Measurements from ENCODE around the gene CEP95. TPM values are rescaled to one million over a fixed set of nuclear protein-coding genes. Genes with fewer than 3 reads are reported as not detected.

The CEP95 gene
- polyA plus RNA-seq, 1 donor from 2014 or later, result 220 TPM

DNA sequence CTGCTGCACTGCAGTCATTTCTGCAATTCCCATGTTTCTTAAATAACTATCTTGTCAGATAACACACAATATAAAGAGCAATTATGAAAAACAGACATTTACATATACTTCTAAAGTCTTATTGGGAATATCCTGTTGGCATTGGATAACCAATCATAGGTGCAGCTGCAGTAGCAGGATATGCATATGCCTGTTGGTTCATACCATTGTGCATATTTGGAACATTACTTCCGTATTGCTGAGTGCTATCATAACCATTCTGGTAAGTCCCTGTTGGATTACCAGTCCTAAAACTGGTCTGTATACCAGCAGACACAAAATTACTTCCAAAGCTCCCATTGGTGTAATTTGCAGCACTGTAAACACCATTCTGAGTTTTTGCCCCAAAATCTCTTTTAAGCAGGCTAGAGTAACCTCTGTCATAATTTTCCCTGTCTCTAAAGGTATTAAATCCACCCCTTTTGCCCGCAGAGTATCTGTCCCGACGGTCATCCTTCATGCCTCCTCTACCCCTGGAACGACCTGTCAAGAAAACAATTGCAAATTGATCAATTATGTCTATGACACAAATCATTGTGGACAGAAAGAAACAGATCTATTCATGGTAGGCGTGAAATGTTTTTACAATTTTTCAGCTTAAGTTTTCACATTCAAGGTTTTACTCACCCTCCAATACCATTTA, 6.8 kb upstream of the CEP95 start:
- Histone ChIP-seq H3K9me2 (ENCODE audit: insufficient read depth, low read length) (no peaks in the 10 kb centered on the region), H2AFZ (ENCODE audit: low read depth, low read length) (no peak overlapping the region), H3K27ac (ENCODE audit: low read length) (no peak overlapping the region), H3K4me2 (ENCODE audit: low read length) (no peak overlapping the region), H3K79me2 (replicated peaks; ENCODE audit: insufficient read depth, low read length) (peaks cover 57% of the 10 kb centered on the region), H3K27me3 (ENCODE audit: insufficient read depth, low read depth, low read length) (no peaks in the 10 kb centered on the region), H3K9ac (ENCODE audit: low read length) (no peak overlapping the region), H4K20me1 (ENCODE audit: insufficient read depth) (peaks cover 28% of the 10 kb centered on the region), H3K9me3 (ENCODE audit: low read length) (no peaks in the 10 kb centered on the region), H3K4me3 (ENCODE audit: low read length) (peak overlapping the region; percentile 20), H3F3A (ENCODE audit: insufficient read depth, low read length, poor library complexity, severe bottlenecking) (peaks cover 18% of the 10 kb centered on the region), H3K36me3 (ENCODE audit: insufficient read depth, low read length) (peaks cover 32% of the 10 kb centered on the region)
- TF ChIP-seq TAF1 (IDR thresholded peaks at IDR 0.05; ENCODE audit: low read depth) (no peak), EZH2 (IDR thresholded peaks at IDR 0.05; ENCODE audit: borderline replicate concordance, insufficient read depth, low read length, poor library complexity, severe bottlenecking) (no peak), EP300 (conservative IDR thresholded peaks at IDR 0.05; ENCODE audit: poor library complexity, severe bottlenecking) (no peak), SMC3 (conservative IDR thresholded peaks at IDR 0.05; ENCODE audit: poor library complexity) (no peak), MXI1 (conservative IDR thresholded peaks at IDR 0.05; ENCODE audit: poor library complexity, severe bottlenecking) (no peak), POLR2AphosphoS5 (IDR thresholded peaks at IDR 0.05) (no peak), RAD21 (conservative IDR thresholded peaks at IDR 0.05) (no peak)
- TF ChIP-seq, protein P1, sequence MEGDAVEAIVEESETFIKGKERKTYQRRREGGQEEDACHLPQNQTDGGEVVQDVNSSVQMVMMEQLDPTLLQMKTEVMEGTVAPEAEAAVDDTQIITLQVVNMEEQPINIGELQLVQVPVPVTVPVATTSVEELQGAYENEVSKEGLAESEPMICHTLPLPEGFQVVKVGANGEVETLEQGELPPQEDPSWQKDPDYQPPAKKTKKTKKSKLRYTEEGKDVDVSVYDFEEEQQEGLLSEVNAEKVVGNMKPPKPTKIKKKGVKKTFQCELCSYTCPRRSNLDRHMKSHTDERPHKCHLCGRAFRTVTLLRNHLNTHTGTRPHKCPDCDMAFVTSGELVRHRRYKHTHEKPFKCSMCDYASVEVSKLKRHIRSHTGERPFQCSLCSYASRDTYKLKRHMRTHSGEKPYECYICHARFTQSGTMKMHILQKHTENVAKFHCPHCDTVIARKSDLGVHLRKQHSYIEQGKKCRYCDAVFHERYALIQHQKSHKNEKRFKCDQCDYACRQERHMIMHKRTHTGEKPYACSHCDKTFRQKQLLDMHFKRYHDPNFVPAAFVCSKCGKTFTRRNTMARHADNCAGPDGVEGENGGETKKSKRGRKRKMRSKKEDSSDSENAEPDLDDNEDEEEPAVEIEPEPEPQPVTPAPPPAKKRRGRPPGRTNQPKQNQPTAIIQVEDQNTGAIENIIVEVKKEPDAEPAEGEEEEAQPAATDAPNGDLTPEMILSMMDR (IDR thresholded peaks at IDR 0.05; ENCODE audit: poor library complexity, severe bottlenecking), result no peak
- TF ChIP-seq, protein P2, sequence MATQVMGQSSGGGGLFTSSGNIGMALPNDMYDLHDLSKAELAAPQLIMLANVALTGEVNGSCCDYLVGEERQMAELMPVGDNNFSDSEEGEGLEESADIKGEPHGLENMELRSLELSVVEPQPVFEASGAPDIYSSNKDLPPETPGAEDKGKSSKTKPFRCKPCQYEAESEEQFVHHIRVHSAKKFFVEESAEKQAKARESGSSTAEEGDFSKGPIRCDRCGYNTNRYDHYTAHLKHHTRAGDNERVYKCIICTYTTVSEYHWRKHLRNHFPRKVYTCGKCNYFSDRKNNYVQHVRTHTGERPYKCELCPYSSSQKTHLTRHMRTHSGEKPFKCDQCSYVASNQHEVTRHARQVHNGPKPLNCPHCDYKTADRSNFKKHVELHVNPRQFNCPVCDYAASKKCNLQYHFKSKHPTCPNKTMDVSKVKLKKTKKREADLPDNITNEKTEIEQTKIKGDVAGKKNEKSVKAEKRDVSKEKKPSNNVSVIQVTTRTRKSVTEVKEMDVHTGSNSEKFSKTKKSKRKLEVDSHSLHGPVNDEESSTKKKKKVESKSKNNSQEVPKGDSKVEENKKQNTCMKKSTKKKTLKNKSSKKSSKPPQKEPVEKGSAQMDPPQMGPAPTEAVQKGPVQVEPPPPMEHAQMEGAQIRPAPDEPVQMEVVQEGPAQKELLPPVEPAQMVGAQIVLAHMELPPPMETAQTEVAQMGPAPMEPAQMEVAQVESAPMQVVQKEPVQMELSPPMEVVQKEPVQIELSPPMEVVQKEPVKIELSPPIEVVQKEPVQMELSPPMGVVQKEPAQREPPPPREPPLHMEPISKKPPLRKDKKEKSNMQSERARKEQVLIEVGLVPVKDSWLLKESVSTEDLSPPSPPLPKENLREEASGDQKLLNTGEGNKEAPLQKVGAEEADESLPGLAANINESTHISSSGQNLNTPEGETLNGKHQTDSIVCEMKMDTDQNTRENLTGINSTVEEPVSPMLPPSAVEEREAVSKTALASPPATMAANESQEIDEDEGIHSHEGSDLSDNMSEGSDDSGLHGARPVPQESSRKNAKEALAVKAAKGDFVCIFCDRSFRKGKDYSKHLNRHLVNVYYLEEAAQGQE (IDR thresholded peaks at IDR 0.05; ENCODE audit: borderline replicate concordance), result no peak

DNA sequence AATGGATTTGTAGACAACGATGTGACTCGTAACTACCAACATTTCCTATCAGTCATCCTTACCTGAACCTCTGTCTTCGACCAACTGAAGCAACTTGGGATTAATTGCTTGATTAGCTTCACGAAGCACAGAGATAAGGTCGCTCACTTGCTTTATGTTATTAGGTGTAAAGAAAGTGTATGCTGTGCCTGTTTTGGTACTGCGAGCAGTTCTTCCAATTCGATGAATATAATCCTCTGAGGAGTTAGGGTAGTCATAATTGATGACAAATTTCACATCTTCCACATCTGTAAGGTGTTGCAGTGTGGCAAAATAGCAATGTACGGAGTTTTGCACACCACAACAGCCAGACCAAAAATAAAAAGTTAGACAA, 6.3 kb upstream of the CEP95 start:
- Histone ChIP-seq H3K27me3 (ENCODE audit: insufficient read depth, low read depth, low read length) (no peaks in the 10 kb centered on the region), H3K9me2 (ENCODE audit: insufficient read depth, low read length) (no peaks in the 10 kb centered on the region), H3K4me3 (ENCODE audit: low read length) (no peak overlapping the region), H2AFZ (ENCODE audit: low read depth, low read length) (no peak overlapping the region), H3K4me2 (ENCODE audit: low read length) (no peak overlapping the region), H3F3A (ENCODE audit: insufficient read depth, low read length, poor library complexity, severe bottlenecking) (peaks cover 19% of the 10 kb centered on the region), H3K79me2 (replicated peaks; ENCODE audit: insufficient read depth, low read length) (peaks cover 56% of the 10 kb centered on the region), H3K9me3 (ENCODE audit: low read length) (no peaks in the 10 kb centered on the region), H4K20me1 (ENCODE audit: insufficient read depth) (peaks cover 28% of the 10 kb centered on the region), H3K36me3 (ENCODE audit: insufficient read depth, low read length) (peaks cover 32% of the 10 kb centered on the region), H3K27ac (ENCODE audit: low read length) (no peak overlapping the region), H3K9ac (ENCODE audit: low read length) (no peak overlapping the region)
- TF ChIP-seq MXI1 (conservative IDR thresholded peaks at IDR 0.05; ENCODE audit: poor library complexity, severe bottlenecking) (no peak), POLR2AphosphoS5 (IDR thresholded peaks at IDR 0.05) (no peak), RAD21 (conservative IDR thresholded peaks at IDR 0.05) (no peak), EP300 (conservative IDR thresholded peaks at IDR 0.05; ENCODE audit: poor library complexity, severe bottlenecking) (no peak), TAF1 (IDR thresholded peaks at IDR 0.05; ENCODE audit: low read depth) (no peak), SMC3 (conservative IDR thresholded peaks at IDR 0.05; ENCODE audit: poor library complexity) (no peak), EZH2 (IDR thresholded peaks at IDR 0.05; ENCODE audit: borderline replicate concordance, insufficient read depth, low read length, poor library complexity, severe bottlenecking) (no peak)
- TF ChIP-seq, protein P1 (IDR thresholded peaks at IDR 0.05; ENCODE audit: poor library complexity, severe bottlenecking), result no peak
- TF ChIP-seq, protein P2 (IDR thresholded peaks at IDR 0.05; ENCODE audit: borderline replicate concordance), result no peak

Data from neural cell (in vitro differentiated cells).